ENCODE results near the gene GPC1. TPM values are rescaled to one million over a fixed set of nuclear protein-coding genes. Genes with fewer than 3 reads are reported as not detected.
"Not testable (repeated sequence)": the region's sequence is repeated elsewhere in the genome, so short reads cannot be mapped to it uniquely, and the experiment has no call there.

The GPC1 gene, protein sequence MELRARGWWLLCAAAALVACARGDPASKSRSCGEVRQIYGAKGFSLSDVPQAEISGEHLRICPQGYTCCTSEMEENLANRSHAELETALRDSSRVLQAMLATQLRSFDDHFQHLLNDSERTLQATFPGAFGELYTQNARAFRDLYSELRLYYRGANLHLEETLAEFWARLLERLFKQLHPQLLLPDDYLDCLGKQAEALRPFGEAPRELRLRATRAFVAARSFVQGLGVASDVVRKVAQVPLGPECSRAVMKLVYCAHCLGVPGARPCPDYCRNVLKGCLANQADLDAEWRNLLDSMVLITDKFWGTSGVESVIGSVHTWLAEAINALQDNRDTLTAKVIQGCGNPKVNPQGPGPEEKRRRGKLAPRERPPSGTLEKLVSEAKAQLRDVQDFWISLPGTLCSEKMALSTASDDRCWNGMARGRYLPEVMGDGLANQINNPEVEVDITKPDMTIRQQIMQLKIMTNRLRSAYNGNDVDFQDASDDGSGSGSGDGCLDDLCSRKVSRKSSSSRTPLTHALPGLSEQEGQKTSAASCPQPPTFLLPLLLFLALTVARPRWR
- total RNA-seq = not detected

DNA sequence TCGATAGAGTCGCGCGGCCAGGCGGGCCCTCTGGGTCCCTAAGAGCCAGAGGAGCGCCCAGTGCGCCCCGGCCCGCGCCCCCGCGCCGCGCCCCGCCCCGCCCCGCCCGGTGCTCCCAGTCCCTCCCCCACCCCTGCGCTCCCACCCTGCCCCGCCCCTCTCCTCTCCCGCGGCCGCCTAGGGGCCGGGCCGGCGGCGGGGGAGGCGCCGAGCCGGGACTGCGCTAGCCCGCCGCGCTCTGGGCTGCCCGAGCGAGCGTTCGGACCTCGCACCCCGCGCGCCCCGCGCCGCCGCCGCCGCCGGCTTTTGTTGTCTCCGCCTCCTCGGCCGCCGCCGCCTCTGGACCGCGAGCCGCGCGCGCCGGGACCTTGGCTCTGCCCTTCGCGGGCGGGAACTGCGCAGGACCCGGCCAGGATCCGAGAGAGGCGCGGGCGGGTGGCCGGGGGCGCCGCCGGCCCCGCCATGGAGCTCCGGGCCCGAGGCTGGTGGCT is at the start of gene GPC1:
TSS of gene GPC1 (plus strand) at position 207 of the 491 bp plus-strand sequence. CDS start at position 463, 256 bp downstream.
- peak; percentile 20 for DNase-seq

DNA sequence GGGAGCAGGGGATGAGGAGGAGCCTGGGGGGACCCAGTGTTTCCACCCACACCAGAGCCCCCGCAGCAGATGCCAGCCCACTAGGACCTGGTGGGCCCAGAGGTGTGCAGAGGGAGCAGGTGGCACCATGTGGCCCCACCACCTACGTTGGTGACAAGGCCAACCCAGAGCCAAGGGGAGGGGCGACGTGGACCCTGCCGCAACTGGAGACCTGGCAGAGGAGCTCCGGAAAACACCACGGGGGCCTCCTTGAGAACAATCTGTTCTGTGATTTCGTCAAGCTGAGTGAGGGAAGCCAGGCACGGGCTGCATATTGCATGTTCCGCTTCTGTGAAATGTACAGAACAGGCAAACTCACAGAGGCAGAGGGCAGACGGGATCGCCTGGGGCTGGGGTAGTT is 49.1 kb upstream of the GPC1 start:
- DNase-seq = no peak

DNA sequence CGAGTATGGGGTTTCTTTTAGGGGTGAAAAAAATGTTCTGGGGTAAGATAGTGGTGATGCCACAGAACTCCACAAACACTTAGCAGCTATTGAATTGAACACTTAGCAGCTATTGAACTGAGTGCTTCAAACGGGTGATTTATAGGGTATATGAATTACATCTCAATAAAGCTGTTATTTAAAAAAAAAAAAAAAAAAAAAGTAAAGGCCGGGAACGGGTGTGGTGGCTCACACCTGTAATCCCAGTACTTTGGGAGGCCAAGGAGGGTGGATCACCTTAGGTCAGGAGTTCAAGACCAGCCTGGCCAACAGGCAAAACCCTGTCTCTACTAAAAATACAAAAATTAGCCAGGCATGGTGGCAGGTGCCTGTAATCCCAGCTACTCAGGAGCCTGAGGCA is 48.7 kb upstream of the GPC1 start:
- DNase-seq = not testable (repeated sequence)

DNA sequence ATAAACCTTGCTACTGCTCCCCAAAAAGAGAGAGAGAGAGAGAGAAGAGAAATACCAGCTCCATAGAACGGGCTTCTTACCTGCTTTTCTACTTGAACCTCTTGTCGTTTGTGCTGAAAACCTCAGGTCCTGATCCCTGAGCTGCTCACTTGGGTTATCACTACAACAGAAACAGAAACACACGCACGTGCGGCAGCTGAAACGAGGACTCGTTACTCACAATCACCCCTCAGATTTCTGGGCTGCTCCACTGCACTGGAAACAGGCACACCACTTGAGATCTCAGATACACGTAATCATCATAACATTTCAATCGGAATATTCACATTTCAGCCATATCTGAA is 48.2 kb upstream of the GPC1 start:
- DNase-seq = no peak

DNA sequence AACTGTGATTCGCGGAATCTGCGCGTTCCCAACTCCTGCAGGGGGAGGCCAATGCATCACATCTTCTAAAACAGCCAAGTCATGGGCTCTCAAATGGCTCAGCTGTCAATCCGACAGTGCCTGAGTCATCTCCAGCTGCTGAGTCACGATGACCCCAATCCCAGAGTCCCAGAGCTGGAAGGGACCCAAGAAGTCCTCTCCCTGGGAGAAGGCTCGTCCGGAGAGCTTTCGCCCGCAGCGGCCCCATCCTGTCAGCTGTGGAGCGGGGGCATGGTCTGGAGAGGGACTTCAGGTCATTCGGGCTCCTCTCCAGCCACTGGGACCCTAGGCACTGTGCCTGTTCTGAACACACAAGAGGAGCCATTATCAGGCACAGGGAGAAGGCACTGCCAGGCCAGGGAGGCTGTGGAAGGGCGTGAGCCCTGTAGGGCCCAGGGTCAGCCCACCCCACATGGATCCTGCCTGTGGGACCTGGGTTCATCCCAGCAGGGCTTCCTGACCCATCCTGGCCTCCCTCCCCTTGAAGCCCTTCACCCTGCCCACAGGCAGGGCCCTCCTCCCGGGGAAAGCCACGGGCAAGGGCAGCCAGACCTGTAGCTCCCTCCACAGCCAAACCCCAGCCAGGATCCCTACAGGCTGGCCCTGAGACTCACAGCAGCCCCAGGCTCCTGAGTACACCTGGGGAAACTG is 47.6 kb upstream of the GPC1 start:
- DNase-seq = no peak

DNA sequence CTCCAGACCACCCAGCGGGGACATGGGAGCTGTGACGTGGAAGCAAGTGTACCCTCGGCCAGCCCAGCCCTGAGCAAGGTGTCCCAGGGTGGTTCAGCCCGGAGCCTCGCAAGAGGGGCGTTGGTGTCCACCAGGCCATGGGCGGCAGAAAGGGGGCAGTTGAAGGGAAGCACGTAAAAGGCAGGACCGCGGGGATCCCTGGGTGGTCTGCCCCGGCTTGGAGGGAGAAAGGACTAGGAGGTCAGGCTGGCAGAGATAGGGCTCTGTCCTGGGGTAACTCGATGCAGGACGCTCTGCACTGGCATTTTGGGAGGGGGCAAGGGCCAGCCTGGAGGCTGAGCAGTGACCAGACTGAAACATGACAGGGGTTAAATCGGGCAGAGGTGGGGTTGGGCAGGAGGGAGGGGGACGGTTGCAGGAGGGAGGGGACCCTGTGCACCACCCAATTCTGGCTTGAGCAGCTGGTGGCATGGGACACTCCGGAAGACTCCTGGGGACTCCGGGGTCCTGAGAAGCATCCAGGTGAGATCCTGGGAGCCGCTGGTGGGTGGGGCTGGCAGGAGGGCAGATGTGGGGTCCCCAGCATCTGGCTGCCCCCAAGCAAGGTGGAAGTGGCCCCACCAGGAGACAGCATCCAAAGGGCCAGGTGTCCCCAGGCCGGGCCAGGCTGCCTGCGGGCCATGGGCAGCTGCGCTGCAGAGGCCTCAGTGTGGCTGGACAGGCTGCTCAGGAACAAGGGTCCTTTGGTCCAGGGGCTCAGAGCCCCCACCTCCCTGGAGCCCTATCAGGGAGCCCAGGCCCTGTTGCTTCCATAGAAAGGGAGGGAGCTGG is 46.8 kb upstream of the GPC1 start:
- no peak for DNase-seq

DNA sequence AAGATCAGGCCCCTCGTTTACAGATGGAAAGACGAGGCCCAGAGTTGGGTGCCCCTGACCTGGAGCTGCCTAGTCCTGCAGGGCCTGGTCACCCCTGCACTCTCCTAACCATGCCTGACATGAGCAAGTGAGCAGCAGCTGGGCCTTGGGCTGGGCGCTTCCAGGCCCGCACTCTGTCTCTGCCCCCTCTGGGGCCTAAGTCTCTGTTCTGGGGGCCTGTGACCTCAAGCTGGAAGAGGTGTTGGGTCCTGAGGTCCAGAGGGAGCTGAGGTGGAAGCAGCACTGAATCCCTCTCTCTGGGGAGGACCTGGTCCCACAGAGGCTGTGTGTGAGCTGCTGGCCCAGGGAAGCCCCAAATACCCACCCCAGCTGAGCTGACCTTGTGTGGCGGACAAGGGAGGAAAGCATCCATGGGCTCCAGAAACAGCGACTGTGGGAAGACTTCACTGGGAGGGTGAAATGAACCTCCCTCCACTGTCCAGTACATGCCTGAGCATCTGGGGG is 46.1 kb upstream of the GPC1 start:
- no peak for DNase-seq

DNA sequence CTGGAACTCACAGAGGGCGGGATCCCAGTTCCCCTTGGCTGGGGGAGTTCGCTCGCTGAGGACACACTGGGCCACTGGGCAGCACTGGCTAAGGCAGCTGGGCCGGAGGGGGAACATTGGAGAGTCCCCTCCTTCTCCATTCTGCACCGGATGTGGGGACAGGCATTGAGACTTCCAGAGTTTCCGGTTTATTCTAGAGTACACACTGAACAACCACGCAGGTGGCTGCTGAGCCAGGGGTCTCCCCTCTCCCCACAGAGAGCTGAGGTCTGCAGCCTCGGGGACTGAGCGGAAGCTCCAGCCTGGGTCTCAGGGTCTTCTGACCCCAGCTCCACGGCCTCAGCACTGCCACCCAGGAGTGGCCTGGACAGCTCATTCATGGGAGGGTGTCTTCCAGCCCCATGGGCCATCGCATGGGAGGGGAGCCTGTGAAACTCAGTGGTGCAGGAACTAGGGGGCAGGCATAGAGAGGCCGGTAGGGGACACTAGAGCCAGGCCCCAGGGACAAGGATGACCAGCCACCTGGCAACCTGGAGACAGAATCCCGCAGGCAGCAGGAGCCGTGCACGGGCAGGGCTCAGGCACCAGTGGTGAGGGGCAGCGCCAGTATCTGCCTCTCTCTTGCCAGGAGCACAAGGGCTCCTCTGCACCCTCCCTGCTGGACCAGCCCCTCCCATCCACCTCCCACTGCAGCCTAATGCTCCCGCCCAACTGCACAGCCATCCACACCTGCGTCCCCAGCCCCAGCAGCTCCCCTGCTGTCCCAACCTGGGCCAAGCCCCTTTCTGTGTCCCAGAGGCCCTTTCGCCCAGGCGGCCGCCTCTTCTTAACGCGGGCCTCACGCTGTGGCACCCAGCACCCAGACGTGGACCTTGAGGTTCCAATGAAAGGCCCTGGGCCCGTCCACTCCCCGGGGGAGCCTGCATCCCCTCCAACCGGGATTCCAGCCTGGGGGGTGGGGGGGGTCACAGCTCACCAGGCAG is 45.1 kb upstream of the GPC1 start:
- DNase-seq = no peak

DNA sequence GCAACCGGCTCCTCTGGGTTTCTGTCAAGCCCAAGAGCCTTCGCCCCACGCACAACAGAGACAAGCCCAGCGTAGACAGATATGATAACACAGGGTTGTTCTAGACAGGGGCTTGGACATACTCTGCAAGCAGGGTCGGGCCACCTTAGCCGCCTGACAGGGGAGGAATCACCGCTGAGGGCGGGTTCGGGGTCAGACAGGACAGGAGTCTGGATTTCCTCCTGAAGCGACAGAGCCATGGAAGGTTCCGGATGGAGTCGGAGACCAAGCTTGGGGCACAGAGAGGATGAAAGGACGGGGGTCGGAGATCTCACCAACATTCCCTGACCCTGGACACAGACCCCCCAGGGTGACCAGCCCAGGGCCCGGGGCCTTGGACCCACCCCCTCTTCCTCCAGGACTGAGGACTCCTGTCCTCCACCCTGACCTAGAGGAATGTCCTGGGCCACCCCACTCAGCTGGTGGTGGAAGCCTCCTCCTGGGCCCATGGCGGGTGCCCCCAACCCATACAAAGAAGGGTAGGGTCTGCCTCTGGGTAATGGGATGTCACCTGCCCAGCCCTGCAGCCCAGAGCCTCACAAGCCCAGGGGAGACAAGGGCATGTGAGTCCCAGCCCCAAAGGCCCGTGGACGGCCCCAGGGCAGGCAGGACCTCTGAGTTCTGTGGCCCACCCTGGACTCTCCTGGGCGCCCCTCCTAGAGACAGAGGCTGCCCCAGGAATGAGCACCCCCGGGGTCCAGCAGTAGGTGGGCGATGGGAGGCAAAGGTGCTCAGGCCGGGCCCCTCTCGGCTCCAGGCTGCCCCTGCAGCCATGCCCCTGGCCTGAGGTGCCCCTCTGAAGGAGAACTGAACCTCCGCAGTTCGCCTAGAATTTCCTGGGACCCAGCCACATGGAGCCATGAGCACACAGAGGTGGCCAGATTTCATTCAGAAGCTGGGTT is 44.1 kb upstream of the GPC1 start:
- DNase-seq = no peak

DNA sequence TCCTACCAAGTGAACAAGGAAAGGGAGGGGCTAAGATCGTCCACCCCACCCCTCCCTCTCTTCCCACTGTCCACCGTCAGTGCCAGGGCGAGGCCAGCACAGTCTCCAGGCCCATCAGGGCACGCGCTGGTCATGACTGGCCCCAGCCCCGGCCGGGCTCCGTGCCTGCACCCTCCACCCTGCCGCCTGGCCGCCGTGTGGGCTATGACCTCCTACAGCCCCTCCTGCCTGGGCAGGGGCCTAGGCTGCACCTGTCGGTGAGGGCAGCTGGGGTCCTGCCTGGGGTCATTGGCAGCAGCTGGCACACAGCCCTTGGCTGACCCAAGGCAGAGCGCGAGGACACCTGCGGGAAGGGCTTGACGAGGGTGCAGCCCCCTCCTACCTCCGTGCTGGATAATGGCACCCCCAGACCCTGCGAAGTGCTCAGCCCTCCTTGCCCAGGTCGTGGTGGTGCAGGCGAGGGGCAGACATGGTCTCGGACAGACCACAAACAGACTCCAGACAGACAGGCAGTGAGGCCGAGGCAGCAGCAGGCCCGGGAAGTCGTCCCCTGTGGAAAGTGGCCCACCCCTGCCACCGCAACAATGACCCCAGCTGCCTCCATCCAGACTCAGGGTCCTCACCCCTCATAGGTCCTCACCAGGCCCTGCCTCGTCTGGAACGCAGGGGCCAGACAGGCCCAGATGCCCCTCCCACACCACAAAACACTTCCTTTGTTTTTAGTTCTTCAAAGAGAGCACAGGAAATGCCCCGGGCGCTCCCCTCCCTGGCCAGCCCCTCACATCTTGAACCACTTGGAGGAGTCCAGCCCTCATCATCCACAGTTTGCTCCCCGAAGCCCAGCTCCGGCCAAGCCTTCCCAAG is 43.1 kb upstream of the GPC1 start:
- DNase-seq = no peak

DNA sequence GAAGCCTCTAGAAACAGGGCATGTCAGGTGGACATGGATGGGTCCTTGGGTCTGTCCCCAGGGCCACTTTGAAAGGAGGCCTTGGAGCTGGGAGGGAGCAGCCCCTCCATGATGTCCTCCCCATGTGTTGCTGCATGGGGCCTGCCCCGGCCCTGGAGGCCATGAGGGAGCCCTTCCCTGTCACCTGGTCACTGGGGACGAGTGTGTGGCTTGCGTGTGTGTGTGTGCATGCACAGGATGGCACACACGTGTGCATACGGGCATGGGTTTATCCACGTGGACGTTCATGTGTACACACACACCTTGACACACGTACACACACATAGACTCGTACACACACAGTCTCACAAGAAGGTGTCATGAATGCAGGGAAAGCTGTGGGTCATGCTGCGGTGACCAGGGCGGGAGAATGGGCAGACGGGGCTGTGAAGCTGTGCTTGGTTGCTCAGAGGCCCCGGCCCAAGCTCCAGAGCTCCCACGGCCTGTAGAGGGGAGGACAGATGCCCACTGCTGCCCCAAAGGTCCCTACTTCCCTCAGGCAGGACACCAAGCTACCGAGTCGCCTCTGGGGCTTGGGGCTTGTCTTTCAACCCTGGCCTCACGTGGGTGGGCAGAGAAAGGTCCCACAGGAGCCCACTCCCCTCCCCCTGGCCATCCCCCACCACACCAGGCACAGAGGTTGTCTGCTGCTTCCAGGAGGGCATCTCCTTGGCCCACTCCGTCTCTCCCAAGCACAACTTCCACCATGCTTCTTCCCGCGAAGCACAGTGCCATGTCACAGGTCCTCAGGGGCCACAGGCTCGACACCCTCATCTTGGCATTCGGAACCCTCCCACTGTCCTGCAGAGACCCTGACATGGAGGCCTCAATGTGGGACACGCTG is 42.3 kb upstream of the GPC1 start:
- DNase-seq = no peak

DNA sequence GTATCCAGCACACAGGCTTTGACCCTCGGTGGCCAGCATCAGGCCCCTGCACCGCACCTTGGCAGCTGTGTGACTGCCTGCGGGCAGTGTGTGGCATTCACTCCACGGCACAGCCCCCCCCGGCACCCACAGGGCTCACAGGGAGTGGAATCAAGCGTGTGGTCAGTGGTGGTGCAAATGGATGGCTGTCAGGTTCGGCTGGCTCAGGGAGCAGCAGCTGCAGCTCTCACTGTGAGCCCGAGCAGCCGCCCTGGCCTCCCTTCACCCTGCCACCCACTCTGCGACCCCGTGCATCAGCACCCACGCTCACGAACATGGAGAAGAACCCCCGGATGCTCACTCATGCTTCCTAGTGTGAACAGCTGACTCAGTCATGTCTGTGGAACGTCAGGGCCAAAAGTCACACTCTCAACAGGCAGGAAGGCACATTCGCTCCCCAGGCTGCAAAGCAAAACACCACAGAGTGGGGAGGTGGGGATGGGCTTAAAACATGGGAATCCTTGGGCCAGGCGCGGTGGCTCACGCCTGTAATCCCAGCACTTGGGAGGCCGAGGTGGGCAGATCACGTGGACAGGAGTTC is 41.5 kb upstream of the GPC1 start:
- no peak for DNase-seq

DNA sequence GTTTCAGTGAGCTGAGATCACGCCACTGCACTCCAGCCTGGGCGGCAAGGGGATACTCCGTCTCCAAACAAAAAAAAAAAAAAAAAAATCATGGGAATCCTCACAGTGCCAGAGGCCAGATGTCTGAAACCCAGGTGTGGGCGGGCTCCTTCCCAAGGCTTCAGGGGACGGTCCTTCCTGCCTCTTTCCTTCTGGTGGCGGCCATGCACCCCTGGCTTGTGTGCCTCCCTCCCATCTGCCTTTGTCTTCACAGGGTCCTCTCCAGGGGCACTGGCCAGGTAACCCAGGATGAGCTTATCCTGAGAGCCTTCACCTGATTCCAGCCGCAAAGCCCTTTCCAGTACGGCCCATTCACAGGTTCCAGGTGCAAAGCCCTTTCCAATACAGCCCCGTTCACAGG is 40.9 kb upstream of the GPC1 start:
- no peak for DNase-seq

DNA sequence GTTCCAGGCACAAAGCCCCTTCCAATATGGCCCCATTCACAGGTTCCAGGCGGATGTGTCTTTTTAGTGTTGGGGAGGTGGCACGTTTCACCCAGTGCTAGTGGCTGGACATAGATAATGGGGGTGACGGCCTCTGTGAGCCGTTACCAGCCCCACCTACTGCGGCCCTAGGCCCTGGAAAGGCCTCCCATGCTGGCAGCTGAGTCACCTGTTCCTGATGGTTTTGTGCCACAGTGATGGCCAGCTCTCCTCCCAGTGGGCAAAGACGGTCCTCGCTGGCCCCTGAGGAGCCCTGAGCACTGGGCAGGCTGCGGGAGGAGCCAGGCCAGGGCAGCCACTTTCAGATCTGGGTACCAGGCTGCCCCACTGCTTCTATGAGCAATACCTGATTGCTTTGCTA is 40.0 kb upstream of the GPC1 start:
- no peak for DNase-seq

DNA sequence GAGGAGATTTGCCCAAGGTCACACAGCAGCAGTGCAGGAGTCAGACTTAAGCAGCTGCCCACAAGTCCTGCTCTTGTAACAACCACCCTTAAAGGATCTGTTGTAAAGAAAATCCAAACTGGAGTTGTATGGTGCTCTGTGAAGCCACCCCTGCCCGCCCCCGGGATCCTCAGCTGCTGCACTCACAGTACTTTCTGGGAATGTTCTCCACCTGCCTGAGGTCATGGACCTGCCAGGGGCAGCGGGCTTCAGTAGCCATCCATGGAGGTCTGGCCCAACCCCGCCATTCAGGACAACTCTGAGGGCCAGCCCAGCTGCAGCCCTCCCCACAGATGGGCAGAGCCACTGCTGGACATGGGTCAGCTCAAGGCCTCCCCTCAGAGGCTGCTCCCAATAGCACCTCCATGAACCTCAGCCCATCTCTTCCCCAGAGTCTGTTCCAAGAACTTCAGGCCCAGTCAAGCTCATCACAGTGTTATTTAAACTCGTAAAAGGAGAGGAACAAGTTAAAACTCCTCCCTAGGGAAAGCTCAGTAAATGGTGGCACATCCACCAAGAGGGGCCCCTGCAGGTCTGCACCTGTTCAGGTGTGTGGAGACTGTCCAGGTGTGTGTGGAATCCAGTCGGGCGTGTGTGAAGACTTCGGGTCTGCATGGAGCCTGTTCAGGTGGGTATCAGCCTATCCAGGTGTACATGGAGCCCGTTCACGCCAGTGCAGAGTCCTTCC is 39.4 kb upstream of the GPC1 start:
- DNase-seq = no peak

DNA sequence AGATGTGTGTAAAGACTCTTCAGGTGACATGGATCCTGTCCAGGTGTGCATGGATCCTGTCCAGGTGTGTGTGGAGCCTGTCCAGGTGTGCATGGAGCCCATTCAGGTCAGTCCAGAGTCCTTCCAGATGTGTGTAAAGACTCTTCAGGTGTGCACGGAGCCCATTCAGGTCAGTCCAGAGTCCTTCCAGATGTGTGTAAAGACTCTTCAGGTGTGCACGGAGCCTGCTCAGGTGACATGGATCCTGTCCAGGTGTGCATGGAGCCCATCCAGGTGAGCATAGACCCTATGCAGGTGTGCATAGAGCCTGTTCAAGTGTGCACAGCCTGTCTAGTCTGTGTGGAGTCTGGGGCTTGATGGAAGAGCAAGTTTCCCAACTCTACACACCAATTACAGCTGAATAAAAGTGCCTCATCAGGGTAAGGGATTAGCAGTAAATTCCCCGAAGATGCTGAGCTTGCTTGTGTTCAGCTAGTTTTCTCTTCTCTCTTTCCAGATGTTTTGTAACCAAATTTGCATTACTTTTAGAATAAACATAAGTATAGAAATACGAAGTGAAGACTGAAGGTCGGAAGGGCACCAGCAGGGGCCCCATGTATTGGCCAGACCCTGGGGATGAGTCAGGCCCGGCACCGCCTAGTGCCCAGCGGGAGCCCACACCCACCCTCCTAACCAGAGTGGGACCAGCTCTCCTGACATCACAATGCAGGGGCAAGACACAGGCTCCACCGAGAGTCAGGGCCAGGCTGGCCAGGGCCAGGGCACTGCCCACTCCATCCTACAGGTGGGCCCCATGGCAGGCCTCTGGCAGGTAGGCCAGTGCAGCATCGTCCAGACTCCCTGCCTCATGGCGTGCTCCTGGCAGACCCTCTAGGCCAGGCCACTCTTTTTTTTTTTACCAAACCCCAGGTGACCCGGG is 38.6 kb upstream of the GPC1 start:
- no peak for DNase-seq
